Keratinocyte (primary cell): ENCODE data around the gene BABAM2. TPM values are rescaled to one million over a fixed set of nuclear protein-coding genes. Genes with fewer than 3 reads are reported as not detected.
"Not testable (repeated sequence)": the region's sequence is repeated elsewhere in the genome, so short reads cannot be mapped to it uniquely, and the experiment has no call there.

Experiments used
- DNase-seq: peaks from one replicate; pipeline ENCODE4 v3.0.0-alpha.2; 2011; ENCODE audit warnings: low read depth, missing footprints, low spot score
- FAIRE-seq: peaks from 2 replicates; lab custom pipeline; 2011; peaks lifted over from hg19 to GRCh38; lab: Jason Lieb, UNC
- H2AFZ ChIP-seq: 2 replicates; pipeline ENCODE4 v1.6.0; 2012; ENCODE audit warnings: low read length, control low read depth, inconsistent platforms; ENCODE audit not compliant: control insufficient read depth
- H3K27ac ChIP-seq: 2 replicates; pipeline ENCODE4 v1.5.1; 2011; ENCODE audit warnings: low read length; ENCODE audit not compliant: control insufficient read depth, insufficient read depth
- H3K27me3 ChIP-seq: 3 replicates; pipeline ENCODE4 v1.6.0; 2011; ENCODE audit warnings: low read length; ENCODE audit not compliant: control insufficient read depth, insufficient read depth; ENCODE audit errors: extremely low read depth
- H3K36me3 ChIP-seq, 2 experiments: 2 replicates in 1 of 2; 3 replicates in 1 of 2; pipeline ENCODE4 v1.5.1; 2011; ENCODE audit warnings: low read length in 2 of 2, mild to moderate bottlenecking in 1 of 2; ENCODE audit not compliant: control insufficient read depth in 2 of 2, insufficient read depth in 2 of 2; ENCODE audit errors: extremely low read depth in 1 of 2
- H3K4me1 ChIP-seq: 3 replicates; pipeline ENCODE4 v1.5.1; 2011; ENCODE audit warnings: low read length; ENCODE audit not compliant: control insufficient read depth, insufficient read depth; ENCODE audit errors: extremely low read depth
- H3K4me2 ChIP-seq: 3 replicates; pipeline ENCODE4 v1.6.0; 2011; ENCODE audit warnings: low read depth, low read length; ENCODE audit not compliant: control insufficient read depth, insufficient read depth; ENCODE audit errors: extremely low read depth
- H3K4me3 ChIP-seq, 3 experiments: fragments of 200-600 bp in 1 of 3; sonication (generic) in 1 of 3; 2 replicates in 2 of 3; 3 replicates in 1 of 3; pipeline ENCODE4 v1.5.1; 2011 to 2016; ENCODE audit warnings: low read length in 3 of 3, mild to moderate bottlenecking in 3 of 3, control low read depth in 2 of 3, inconsistent platforms in 1 of 3, low read depth in 1 of 3, mixed read lengths in 1 of 3, mixed run types in 1 of 3, moderate library complexity in 1 of 3; ENCODE audit not compliant: control insufficient read depth in 2 of 3, insufficient read depth in 2 of 3; ENCODE audit errors: extremely low read depth in 1 of 3
- H3K79me2 ChIP-seq: 2 replicates; pipeline ENCODE4 v1.6.0; 2012; ENCODE audit warnings: low read length; ENCODE audit not compliant: control insufficient read depth, insufficient read depth
- H3K9ac ChIP-seq: 3 replicates; pipeline ENCODE4 v1.6.0; 2011; ENCODE audit warnings: low read length; ENCODE audit not compliant: control insufficient read depth, insufficient read depth; ENCODE audit errors: extremely low read depth
- H3K9me1 ChIP-seq: 3 replicates; pipeline ENCODE4 v1.6.0; 2011; ENCODE audit warnings: low read length; ENCODE audit not compliant: control insufficient read depth, insufficient read depth; ENCODE audit errors: extremely low read depth
- H3K9me3 ChIP-seq: 2 replicates; pipeline ENCODE4 v1.5.1; 2012; ENCODE audit warnings: low read depth, low read length; ENCODE audit not compliant: control insufficient read depth
- H4K20me1 ChIP-seq: 3 replicates; pipeline ENCODE4 v1.6.0; 2011; ENCODE audit warnings: low read length; ENCODE audit not compliant: control insufficient read depth, insufficient read depth; ENCODE audit errors: extremely low read depth
- EZH2 ChIP-seq: IDR thresholded peaks from one replicate; pipeline ENCODE4 v1.6.1; 2012; ENCODE audit warnings: inconsistent platforms, mild to moderate bottlenecking, low read length, moderate library complexity
- dilution Hi-C: fragments of 300-500 bp; cut with MboI; formaldehyde crosslinking; loops from one replicate; pipeline ENCODE4 v1.7.0; 2020; ENCODE audit warnings: low sequenced_read_pairs; ENCODE audit not compliant: extremely low pct_ligation_motif_present
- polyA plus RNA-seq, 5 experiments: library from polyadenylated mRNA; depleted of rRNA in 3 of 5; stranded (reverse) in 3 of 5; stranded (forward) in 1 of 5; unstranded in 1 of 5; fragments of >200 nt; gene quantifications; 1 replicate in 1 of 5; 2 replicates in 3 of 5; 3 replicates in 1 of 5; pipeline versions ENCODE4 v1.2.1 to v1.2.3, GENCODE V29; 2011 to 2012; ENCODE audit warnings: missing spikeins in 2 of 5, low read depth in 1 of 5, low replicate concordance in 1 of 5
- TF ChIP-seq, protein P1 (sequence below), 3 experiments: IDR thresholded peaks in 1 of 3; conservative IDR thresholded peaks in 1 of 3; optimal IDR thresholded peaks in 1 of 3; 2 replicates in 2 of 3; 3 replicates in 1 of 3; pipeline versions ENCODE3 to v1.5.1; 2011; ENCODE audit warnings: low read length in 3 of 3, mild to moderate bottlenecking in 3 of 3, moderate library complexity in 2 of 3, control low read depth in 1 of 3, inconsistent platforms in 1 of 3; ENCODE audit not compliant: insufficient read depth in 2 of 3; ENCODE audit errors: extremely low read depth in 1 of 3

The BABAM2 gene
- polyA plus RNA-seq, 1 donor (not counting 4 experiments of a cell fraction or from before 2014, with no cell fraction given), result 29.8 TPM

DNA sequence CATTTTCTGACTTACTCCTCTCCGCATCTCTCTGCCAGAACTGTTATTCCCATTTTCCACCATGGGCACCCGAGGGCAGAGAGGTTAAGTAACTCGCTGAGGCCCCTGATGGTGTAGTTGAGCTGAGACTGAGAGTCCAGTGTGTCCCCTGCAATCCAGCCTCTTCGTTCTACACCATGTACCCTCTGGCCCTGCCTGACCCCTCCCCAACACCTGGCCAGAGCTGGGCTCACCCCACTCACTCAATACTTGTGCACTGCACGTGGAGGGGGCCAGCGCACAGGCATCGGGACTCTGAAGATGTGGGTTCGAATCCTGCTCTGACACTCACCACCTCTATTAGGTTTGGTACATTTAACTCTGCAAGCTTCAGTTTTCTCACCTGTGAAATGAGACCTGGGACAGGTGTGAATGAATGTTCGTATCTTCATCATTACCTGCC lies 477.8 kb downstream of the BABAM2 start:
- no peaks in the 10 kb centered on the region for H3K9me3 ChIP-seq
- no peak overlapping the region for H3K9ac ChIP-seq
- no peak overlapping the region for H3K4me2 ChIP-seq
- no peak for DNase-seq
- H4K20me1 ChIP-seq, result no peaks in the 10 kb centered on the region
- H2AFZ ChIP-seq, result no peak overlapping the region
- no peaks in the 10 kb centered on the region for H3K9me1 ChIP-seq
- FAIRE-seq, result no peak
- no peak overlapping the region for H3K4me3 ChIP-seq
- peaks cover 4% of the 10 kb centered on the region for H3K4me1 ChIP-seq
- no peaks in the 10 kb centered on the region for H3K36me3 ChIP-seq
- H3K27me3 ChIP-seq, result no peaks in the 10 kb centered on the region
- TF ChIP-seq, protein P1, sequence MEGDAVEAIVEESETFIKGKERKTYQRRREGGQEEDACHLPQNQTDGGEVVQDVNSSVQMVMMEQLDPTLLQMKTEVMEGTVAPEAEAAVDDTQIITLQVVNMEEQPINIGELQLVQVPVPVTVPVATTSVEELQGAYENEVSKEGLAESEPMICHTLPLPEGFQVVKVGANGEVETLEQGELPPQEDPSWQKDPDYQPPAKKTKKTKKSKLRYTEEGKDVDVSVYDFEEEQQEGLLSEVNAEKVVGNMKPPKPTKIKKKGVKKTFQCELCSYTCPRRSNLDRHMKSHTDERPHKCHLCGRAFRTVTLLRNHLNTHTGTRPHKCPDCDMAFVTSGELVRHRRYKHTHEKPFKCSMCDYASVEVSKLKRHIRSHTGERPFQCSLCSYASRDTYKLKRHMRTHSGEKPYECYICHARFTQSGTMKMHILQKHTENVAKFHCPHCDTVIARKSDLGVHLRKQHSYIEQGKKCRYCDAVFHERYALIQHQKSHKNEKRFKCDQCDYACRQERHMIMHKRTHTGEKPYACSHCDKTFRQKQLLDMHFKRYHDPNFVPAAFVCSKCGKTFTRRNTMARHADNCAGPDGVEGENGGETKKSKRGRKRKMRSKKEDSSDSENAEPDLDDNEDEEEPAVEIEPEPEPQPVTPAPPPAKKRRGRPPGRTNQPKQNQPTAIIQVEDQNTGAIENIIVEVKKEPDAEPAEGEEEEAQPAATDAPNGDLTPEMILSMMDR (optimal IDR thresholded peaks at IDR 0.05 in 1 of 3, IDR thresholded peaks at IDR 0.05 in 1 of 3, conservative IDR thresholded peaks at IDR 0.05 in 1 of 3; ENCODE audit: extremely low read depth in 1 of 3, insufficient read depth in 2 of 3, low read length in 3 of 3), result no peak
- no peak for TF ChIP-seq EZH2
- dilution Hi-C loops, result no loop called here
- H3K27ac ChIP-seq, result no peak overlapping the region
- no peaks in the 10 kb centered on the region for H3K79me2 ChIP-seq

DNA sequence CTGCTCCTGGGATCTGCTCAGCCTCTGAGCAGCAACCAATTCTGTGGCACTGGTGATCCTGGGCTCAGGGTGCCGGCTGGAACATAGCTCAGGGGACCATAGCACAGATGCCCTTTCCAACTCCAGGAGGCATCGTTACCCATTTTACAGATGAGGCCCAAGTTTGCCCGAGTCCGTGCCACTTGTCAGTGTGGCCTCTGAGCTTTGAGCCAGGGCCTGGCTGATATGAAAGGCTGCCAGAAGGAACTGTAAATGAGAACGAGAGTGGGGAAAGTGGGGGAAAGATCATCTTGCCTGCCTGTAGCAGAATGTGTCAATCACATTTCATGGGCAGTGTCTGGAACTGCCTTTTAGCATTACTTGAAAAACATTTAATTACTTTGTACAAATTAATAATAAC lies 478.8 kb downstream of the BABAM2 start:
- dilution Hi-C loops, result no loop called here
- no peak overlapping the region for H3K4me3 ChIP-seq
- H3K79me2 ChIP-seq, result no peaks in the 10 kb centered on the region
- no peaks in the 10 kb centered on the region for H3K27me3 ChIP-seq
- FAIRE-seq (no peak), DNase-seq (no peak)
- no peak for TF ChIP-seq EZH2
- H3K4me1 ChIP-seq, result peaks cover 4% of the 10 kb centered on the region
- no peak overlapping the region for H3K4me2 ChIP-seq
- H4K20me1 ChIP-seq, result no peaks in the 10 kb centered on the region
- no peak overlapping the region for H2AFZ ChIP-seq
- H3K27ac ChIP-seq, result no peak overlapping the region
- H3K36me3 ChIP-seq, result no peaks in the 10 kb centered on the region
- no peaks in the 10 kb centered on the region for H3K9me1 ChIP-seq
- no peaks in the 10 kb centered on the region for H3K9me3 ChIP-seq
- no peak overlapping the region for H3K9ac ChIP-seq

DNA sequence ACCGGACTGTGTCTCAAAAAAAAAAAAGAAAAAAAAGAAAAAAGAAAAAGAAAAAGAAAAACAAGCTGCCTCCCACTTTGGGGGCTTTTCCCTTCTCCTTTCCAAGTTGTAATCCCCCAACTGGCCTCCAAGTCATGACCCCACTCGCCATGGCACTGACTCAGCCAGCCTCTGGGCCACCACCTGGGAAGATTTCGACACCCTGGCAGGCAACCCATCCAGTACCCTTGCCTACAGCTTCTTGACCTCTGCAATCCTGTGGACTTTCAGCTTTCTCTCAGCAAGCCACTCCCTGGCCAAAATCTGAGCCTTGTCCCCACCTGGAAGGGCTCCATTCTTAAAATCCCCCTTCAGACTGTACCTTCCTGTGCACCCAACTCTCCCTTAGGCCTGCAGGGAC lies 479.8 kb downstream of the BABAM2 start:
- no peaks in the 10 kb centered on the region for H3K79me2 ChIP-seq
- H3K36me3 ChIP-seq, result no peaks in the 10 kb centered on the region
- no peaks in the 10 kb centered on the region for H3K27me3 ChIP-seq
- H3K4me2 ChIP-seq, result no peak overlapping the region
- no peak overlapping the region for H3K27ac ChIP-seq
- H3K9ac ChIP-seq, result no peak overlapping the region
- peaks cover 4% of the 10 kb centered on the region for H3K4me1 ChIP-seq
- no peak overlapping the region for H3K4me3 ChIP-seq
- dilution Hi-C loops, result no loop called here
- no peak for DNase-seq
- no peaks in the 10 kb centered on the region for H4K20me1 ChIP-seq
- FAIRE-seq, result no peak
- H3K9me1 ChIP-seq, result no peaks in the 10 kb centered on the region
- no peak overlapping the region for H2AFZ ChIP-seq
- TF ChIP-seq, protein P1 (optimal IDR thresholded peaks at IDR 0.05 in 1 of 3, IDR thresholded peaks at IDR 0.05 in 1 of 3, conservative IDR thresholded peaks at IDR 0.05 in 1 of 3; ENCODE audit: extremely low read depth in 1 of 3, insufficient read depth in 2 of 3, low read length in 3 of 3), result no peak
- no peak for TF ChIP-seq EZH2
- H3K9me3 ChIP-seq, result no peaks in the 10 kb centered on the region

DNA sequence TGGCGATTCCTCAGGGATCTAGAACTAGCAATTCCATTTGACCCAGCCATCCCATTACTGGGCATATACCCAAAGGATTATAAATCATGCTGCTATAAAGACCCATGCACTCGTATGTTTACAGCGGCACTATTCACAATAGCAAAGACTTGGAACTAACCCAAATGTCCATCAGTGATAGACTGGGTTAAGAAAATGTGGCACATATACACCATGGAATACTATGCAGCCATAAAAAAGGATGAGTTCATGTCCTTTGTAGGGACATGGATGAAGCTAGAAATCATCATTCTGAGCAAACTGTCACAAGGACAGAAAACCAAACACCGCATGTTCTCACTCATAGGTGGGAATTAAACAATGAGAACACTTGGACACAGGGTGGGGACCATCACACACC lies 481.2 kb downstream of the BABAM2 start:
- not testable (repeated sequence) for DNase-seq, H3K79me2 ChIP-seq

More for the DNA sequence above, 481.2 kb downstream of the BABAM2 start:
- H3K9me1 ChIP-seq, H3K27ac ChIP-seq, H4K20me1 ChIP-seq, H3K4me1 ChIP-seq, FAIRE-seq, H2AFZ ChIP-seq, H3K9ac ChIP-seq, H3K27me3 ChIP-seq, dilution Hi-C loops, H3K36me3 ChIP-seq, H3K4me2 ChIP-seq, H3K9me3 ChIP-seq, H3K4me3 ChIP-seq: not testable (repeated sequence)
